Calu3 (cell line): ENCODE measurements around the gene SCLT1. TPM values are rescaled to one million over a fixed set of nuclear protein-coding genes. Genes with fewer than 3 reads are reported as not detected.

Experiments used
- BruUV-seq: library from RNA; stranded (reverse); fragments of 400-500 nt; replicated peaks from 2 replicates; lab custom pipeline; 2021; lab: Mats Ljungman, UMichigan
- CTCF ChIA-PET: fragments of 300-600 bp; sonication (Branson Sonifier 250); formaldehyde crosslinking; loops from one replicate; lab custom pipeline; 2022; ENCODE audit warnings: antibody characterized with exemption; lab: Charles Lee
- DNase-seq: peaks from one replicate; pipeline ENCODE4 v3.0.0; 2022
- H3K27ac Mint-ChIP-seq: one replicate; pipeline ENCODE4 v1.8.0; 2022; ENCODE audit warnings: mixed read lengths; ENCODE audit not compliant: unreplicated experiment
- H3K27me3 Mint-ChIP-seq: one replicate; pipeline ENCODE4 v1.8.0; 2022; ENCODE audit warnings: mixed read lengths; ENCODE audit not compliant: unreplicated experiment
- H3K36me3 Mint-ChIP-seq: one replicate; pipeline ENCODE4 v1.8.0; 2022; ENCODE audit warnings: mild to moderate bottlenecking, moderate library complexity, mixed read lengths; ENCODE audit not compliant: insufficient read depth, unreplicated experiment
- H3K4me1 Mint-ChIP-seq: one replicate; pipeline ENCODE4 v1.8.0; 2022; ENCODE audit warnings: mild to moderate bottlenecking, low read depth, mixed read lengths; ENCODE audit not compliant: unreplicated experiment
- H3K4me3 Mint-ChIP-seq: one replicate; pipeline ENCODE4 v1.8.0; 2022; ENCODE audit warnings: mild to moderate bottlenecking, low read depth, moderate library complexity, mixed read lengths; ENCODE audit not compliant: unreplicated experiment
- H3K9me3 Mint-ChIP-seq: one replicate; pipeline ENCODE4 v1.8.0; 2022; ENCODE audit warnings: low read depth, mixed read lengths; ENCODE audit not compliant: unreplicated experiment
- CTCF ChIP-seq: fragments of 200-600 bp; IDR thresholded peaks from one replicate; pipeline ENCODE4 v1.8.0; 2022; ENCODE audit warnings: antibody characterized with exemption; ENCODE audit not compliant: unreplicated experiment
- intact Hi-C: fragments of 100-400 bp; cut with micrococcal nuclease; formaldehyde crosslinking; loops from one replicate; pipeline ENCODE4 v1.10.0; 2022; ENCODE audit not compliant: unreplicated experiment
- total RNA-seq: library from RNA; stranded (reverse); gene quantifications from 2 replicates; pipeline ENCODE4 v1.2.3, GENCODE V29; 2022

Gene SCLT1
- total RNA-seq, 1 experiment from 2014 or later: 21.4 TPM

GRCh38 chr4:128837679-128838078 lies 255.7 kb downstream of the SCLT1 start:
- H3K27ac Mint-ChIP-seq: no peak overlapping the region
- H3K4me1 Mint-ChIP-seq: peaks cover 22% of the 10 kb centered on the region
- CTCF ChIA-PET: no interaction called here
- H3K36me3 Mint-ChIP-seq: peaks cover 11% of the 10 kb centered on the region
- H3K9me3 Mint-ChIP-seq: no peaks in the 10 kb centered on the region
- DNase-seq: no peak
- no TSS peak for BruUV-seq
- TF ChIP-seq CTCF: no peak
- H3K4me3 Mint-ChIP-seq: no peak overlapping the region
- intact Hi-C loops: no loop called here
- no peaks in the 10 kb centered on the region for H3K27me3 Mint-ChIP-seq

- BruUV-seq: no TSS peak
- Mint-ChIP-seq H3K4me1 (peaks cover 27% of the 10 kb centered on the region), H3K9me3 (no peaks in the 10 kb centered on the region), H3K27me3 (no peaks in the 10 kb centered on the region), H3K27ac (no peak overlapping the region), H3K36me3 (peaks cover 11% of the 10 kb centered on the region), H3K4me3 (no peak overlapping the region)
- CTCF ChIA-PET: no interaction called here
- TF ChIP-seq CTCF: no peak
- intact Hi-C loops: no loop called here
- DNase-seq: no peak
Observed at GRCh38 chr4:128837198-128837597, 256.1 kb downstream of the SCLT1 start.

GRCh38 chr4:128835498-128836222 lies 257.7 kb downstream of the SCLT1 start:
- intact Hi-C loops: no loop called here
- Mint-ChIP-seq H3K9me3 (no peaks in the 10 kb centered on the region), H3K27ac (no peak overlapping the region)

More at GRCh38 chr4:128835498-128836222, 257.7 kb downstream of the SCLT1 start:
- peaks cover 11% of the 10 kb centered on the region for H3K36me3 Mint-ChIP-seq
- H3K4me3 Mint-ChIP-seq: no peak overlapping the region
- H3K27me3 Mint-ChIP-seq: no peaks in the 10 kb centered on the region
- no peak for DNase-seq
- CTCF ChIA-PET: no interaction called here
- no peak for TF ChIP-seq CTCF
- BruUV-seq: no TSS peak
- H3K4me1 Mint-ChIP-seq: peaks cover 30% of the 10 kb centered on the region

Other genes with a start within 250 kb of the SCLT1 start
- gene C4orf33, start 2.6 kb upstream of the SCLT1 start, total RNA-seq: 6.4 and 13.1 TPM in 2 replicates